ENCODE measurements around the gene MTMR6. TPM values are rescaled to one million over a fixed set of nuclear protein-coding genes. Genes with fewer than 3 reads are reported as not detected.

The MTMR6 gene
- total RNA-seq, 1 donor: 29.9 TPM

- no peak for TF ChIP-seq CTCF (IDR thresholded peaks at IDR 0.05; ENCODE audit: insufficient read depth, low read length)
- DNase-seq (ENCODE audit: low read depth): no peak
- H3K4me3 ChIP-seq (ENCODE audit: low read depth, low read length): no peak overlapping the region
These were observed 7.9 kb upstream of the MTMR6 start for GRCh38 chr13:25295228-25295627.

- no peak for TF ChIP-seq CTCF (IDR thresholded peaks at IDR 0.05; ENCODE audit: insufficient read depth, low read length)
- no peak for DNase-seq (ENCODE audit: low read depth)
These were observed 5.0 kb upstream of the MTMR6 start for GRCh38 chr13:25292301-25292700.

GRCh38 chr13:25291691-25292090 lies 4.4 kb upstream of the MTMR6 start:
- H3K4me3 ChIP-seq (ENCODE audit: low read depth, low read length): no peak overlapping the region
- DNase-seq (ENCODE audit: low read depth): no peak
- no peak for TF ChIP-seq CTCF (IDR thresholded peaks at IDR 0.05; ENCODE audit: insufficient read depth, low read length)

More at GRCh38 chr13:25292301-25292700, 5.0 kb upstream of the MTMR6 start:
- H3K4me3 ChIP-seq (ENCODE audit: low read depth, low read length): no peak overlapping the region

- no peak overlapping the region for H3K4me3 ChIP-seq (ENCODE audit: low read depth, low read length)
- no peak for DNase-seq (ENCODE audit: low read depth)
- no peak for TF ChIP-seq CTCF (IDR thresholded peaks at IDR 0.05; ENCODE audit: insufficient read depth, low read length)
These were observed 1.7 kb upstream of the MTMR6 start for GRCh38 chr13:25288966-25289365.

- TF ChIP-seq CTCF (IDR thresholded peaks at IDR 0.05; ENCODE audit: insufficient read depth, low read length): no peak
- peak overlapping the region; percentile 87 for H3K4me3 ChIP-seq (ENCODE audit: low read depth, low read length)
- peak; percentile 49 for DNase-seq (ENCODE audit: low read depth)
These were observed 850 bp downstream of the MTMR6 start for GRCh38 chr13:25286308-25286968.

- H3K4me3 ChIP-seq (ENCODE audit: low read depth, low read length): no peak overlapping the region
- DNase-seq (ENCODE audit: low read depth): no peak
- TF ChIP-seq CTCF (IDR thresholded peaks at IDR 0.05; ENCODE audit: insufficient read depth, low read length): no peak
These were observed 5.4 kb downstream of the MTMR6 start for GRCh38 chr13:25281935-25282332.

Data from fibroblast of the aortic adventitia (primary cell).